ENCODE measurements around the gene TTC7B. TPM values are rescaled to one million over a fixed set of nuclear protein-coding genes. Genes with fewer than 3 reads are reported as not detected.

Gene TTC7B
- total RNA-seq, 1 donor from 2014 or later = 23.9 TPM

- DNase-seq = no peak
These were observed 11.2 kb downstream of the TTC7B start for GRCh38 chr14:90805084-90805391.

- no peak for DNase-seq
These were observed 11.7 kb downstream of the TTC7B start for GRCh38 chr14:90804292-90805083.

- no peak for DNase-seq
These were observed 13.0 kb downstream of the TTC7B start for GRCh38 chr14:90803249-90803648.

- DNase-seq = no peak
These were observed 16.8 kb downstream of the TTC7B start for GRCh38 chr14:90799420-90799819.

GRCh38 chr14:90797919-90798318 is 18.3 kb downstream of the TTC7B start:
- no peak for DNase-seq

GRCh38 chr14:90797451-90797850 is 18.8 kb downstream of the TTC7B start:
- no peak for DNase-seq

- no peak for DNase-seq
These were observed 19.9 kb downstream of the TTC7B start for GRCh38 chr14:90796329-90796728.

GRCh38 chr14:90795744-90796143 is 20.5 kb downstream of the TTC7B start:
- DNase-seq = no peak

GRCh38 chr14:90791486-90791885 is 24.7 kb downstream of the TTC7B start:
- no peak for DNase-seq

- no peak for DNase-seq
These were observed 28.2 kb downstream of the TTC7B start for GRCh38 chr14:90788031-90788430.

- no peak for DNase-seq
These were observed 30.3 kb downstream of the TTC7B start for GRCh38 chr14:90785876-90786450.

- DNase-seq = no peak
These were observed 30.8 kb downstream of the TTC7B start for GRCh38 chr14:90785471-90785870.

GRCh38 chr14:90784621-90785270 is 31.5 kb downstream of the TTC7B start:
- DNase-seq = no peak

- DNase-seq = no peak
These were observed 32.9 kb downstream of the TTC7B start for GRCh38 chr14:90783344-90783743.

GRCh38 chr14:90782892-90783291 is 33.3 kb downstream of the TTC7B start:
- DNase-seq = no peak

GRCh38 chr14:90781876-90782275 is 34.4 kb downstream of the TTC7B start:
- no peak for DNase-seq

- no peak for DNase-seq
These were observed 34.9 kb downstream of the TTC7B start for GRCh38 chr14:90781344-90781761.

GRCh38 chr14:90780519-90780918 is 35.7 kb downstream of the TTC7B start:
- no peak for DNase-seq

GRCh38 chr14:90778571-90779255 is 37.5 kb downstream of the TTC7B start:
- no peak for DNase-seq

- DNase-seq = no peak
These were observed 38.3 kb downstream of the TTC7B start for GRCh38 chr14:90777830-90778485.

GRCh38 chr14:90777358-90777757 is 38.9 kb downstream of the TTC7B start:
- no peak for DNase-seq

GRCh38 chr14:90775441-90775840 is 40.8 kb downstream of the TTC7B start:
- DNase-seq = no peak

- no peak for DNase-seq
These were observed 41.9 kb downstream of the TTC7B start for GRCh38 chr14:90774316-90774715.
